HG02884 (cell line): ENCODE measurements around the gene POFUT1.
"Not testable (repeated sequence)": the region's sequence is repeated elsewhere in the genome, so short reads cannot be mapped to it uniquely, and the experiment has no call there.

ENCODE experiments used
- ATAC-seq: cut with Tn5 transposase; IDR thresholded peaks from one replicate; pipeline ENCODE4 v1.9.1; 2021; ENCODE audit warnings: mild to moderate bottlenecking, moderate library complexity; ENCODE audit not compliant: unreplicated experiment

POFUT1 gene

DNA sequence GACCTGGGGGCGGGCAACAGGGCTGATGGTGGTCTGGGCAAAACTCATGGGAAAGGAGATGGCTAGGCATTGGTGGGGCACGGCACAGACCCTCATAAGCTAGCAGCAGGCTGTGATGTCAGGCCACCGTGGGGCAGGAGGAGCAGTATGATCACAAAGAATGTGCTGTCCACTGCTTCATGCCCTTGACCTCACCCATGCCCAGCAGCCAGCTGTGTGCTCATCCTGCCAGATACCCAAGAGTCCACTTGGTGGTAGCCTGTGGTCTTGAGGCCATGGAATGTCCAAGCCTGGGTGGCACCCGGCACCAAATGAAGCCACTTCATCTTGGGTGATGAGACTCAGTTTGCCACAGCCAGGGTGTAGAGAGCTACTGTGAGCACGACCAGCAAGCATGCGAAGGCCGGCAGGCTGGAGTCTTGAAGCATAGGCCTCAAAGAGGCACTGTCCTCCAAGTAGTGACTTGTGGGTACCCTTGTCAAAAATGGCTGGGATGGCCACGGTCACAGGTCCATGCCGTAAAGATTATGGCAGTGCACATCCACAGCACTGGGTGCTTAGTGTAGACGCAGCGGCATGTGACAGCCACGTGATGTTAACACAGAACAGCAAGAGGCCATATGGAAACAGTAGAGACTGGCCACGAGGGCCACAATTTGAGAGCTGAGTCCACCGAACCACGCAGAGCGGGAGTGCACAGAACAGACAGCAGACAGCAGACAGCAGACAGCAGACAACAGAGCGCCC, 19.1 kb upstream of the POFUT1 start:
- ATAC-seq: no peak

DNA sequence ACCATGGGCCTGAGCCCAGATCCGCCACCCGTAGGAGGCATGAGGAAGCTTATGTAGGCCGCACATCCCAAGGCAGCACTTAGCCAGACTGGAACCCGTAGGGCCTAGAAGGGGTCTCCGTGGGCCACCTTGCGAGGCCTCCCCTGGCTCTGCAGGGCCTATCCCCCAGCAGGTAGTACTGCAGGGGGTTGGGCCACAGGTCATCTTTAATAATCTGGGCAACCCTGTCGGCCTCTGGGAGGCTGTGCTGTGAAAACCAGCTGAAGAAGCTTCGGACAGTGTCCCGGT, 18.6 kb upstream of the POFUT1 start:
- no peak for ATAC-seq

DNA sequence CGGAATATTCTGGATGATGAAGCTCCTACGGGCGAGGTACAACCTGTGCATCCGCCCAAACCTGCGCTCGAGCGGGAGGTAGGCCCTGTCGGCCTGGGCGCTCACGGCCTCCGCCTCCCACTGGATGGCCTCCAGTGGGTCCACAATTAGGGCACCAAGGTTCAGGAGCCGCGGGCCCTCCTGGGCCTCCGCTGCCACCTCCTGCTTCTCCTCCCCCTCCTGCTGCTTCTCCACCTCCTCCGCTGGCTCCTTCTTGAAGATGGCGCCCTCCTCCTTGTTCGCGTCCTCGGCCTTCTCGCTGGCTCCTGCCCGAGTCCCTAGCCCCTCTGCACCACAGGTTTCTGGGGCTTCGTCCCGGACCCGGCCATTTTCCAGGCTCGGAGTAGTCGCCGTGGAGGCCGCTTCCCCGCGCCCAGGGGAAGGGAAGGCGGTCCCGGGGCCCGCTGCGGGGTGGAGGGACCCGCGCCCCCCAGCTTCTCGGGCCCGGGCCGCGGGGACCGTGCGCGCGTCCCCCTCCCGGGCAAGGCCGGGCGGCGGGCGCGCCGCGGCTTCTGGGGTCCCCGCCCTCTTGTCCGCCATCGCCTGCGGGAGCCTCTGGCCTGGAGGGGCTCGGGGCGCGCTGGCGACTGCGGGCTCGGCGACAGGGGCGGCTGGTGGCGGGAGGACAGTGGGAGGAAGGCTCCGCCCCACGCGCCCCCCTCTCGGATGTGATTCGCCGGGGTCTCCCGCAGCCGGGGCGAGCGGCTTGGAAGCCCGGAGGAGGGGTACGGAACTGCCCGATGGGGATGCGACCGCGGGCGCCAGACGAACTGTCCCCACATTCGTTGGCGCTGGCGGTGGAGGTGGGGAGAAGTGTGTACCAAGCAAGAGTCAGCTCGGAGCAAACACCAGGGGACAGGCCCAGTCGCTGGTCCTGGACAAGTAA, 17.7 kb upstream of the POFUT1 start:
- ATAC-seq: no peak

DNA sequence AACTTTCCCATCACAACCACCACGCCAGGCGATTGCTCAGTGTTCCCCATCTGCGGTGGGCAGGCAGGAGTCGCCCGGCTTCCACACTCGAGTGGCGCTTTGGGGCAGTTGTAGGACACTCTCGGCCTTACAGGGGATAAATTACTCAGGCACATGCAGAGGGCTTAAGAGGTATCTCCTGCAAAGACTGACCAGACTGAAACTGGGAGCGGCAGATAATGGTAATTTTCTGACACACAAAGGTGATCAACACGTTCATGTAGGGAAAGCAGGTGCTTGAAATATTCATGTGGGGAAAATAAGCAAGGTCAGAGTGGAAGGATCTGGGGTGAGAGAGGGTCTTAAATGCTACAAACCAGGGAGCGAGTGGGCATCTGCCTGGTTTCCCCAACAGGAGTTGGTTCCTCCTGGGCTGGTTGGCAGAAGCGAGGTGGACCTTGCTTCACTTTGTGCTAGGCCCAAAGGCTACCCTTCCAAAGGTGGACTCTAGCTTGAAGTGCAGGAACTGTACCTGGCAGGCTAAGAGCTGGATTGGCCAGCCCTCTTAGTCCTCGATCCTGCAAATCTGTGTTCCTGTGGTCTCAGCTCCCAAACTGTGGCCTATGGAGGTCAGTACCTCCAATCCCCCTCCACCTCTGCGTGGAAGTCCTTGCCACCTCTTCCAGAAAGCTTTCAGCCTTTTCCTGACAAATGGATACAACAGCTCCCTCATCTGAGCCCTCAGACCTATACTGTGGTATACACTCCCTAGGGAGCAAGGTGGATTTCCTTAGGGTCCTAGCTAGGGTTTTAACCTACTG, 16.9 kb upstream of the POFUT1 start:
- ATAC-seq: no peak

DNA sequence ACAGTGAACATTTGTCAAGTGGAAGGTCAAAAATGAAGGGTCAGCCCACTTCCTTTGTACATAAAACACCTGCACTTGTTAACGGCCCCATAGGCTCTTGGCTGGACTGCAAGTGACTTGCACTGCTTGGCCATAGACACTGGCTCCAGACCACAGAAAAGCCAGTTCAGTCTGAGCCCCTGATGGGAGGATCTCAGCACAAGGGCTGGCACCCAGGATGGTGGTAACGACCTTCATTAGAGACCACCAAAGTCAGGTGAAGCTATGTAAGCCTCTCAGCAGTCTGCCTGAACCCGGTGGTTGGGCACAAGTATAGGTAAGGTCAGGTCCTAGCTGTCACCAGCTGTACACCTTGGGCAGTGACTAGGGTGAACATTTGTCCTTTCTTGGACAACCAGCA, 16.3 kb upstream of the POFUT1 start:
- ATAC-seq: no peak

DNA sequence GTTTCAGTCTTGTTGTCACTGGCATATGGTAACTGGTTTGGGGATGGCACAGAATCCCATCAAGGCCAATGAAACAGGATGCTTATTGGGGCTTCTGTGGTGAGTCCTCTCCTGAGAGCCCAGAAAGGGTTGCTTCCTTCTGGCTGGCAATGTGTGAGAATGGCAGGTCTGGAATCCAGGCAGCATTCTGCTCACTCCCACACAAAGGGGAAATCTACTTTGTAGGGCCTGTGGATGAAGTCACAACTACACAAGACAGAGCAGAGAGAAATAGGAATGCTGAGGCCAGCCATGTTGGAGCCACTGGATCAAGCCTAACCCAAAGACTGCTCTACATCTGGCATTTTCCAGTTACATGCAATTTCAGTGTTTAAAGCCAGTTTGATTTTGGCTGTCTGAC, 15.8 kb upstream of the POFUT1 start:
- ATAC-seq: no peak

DNA sequence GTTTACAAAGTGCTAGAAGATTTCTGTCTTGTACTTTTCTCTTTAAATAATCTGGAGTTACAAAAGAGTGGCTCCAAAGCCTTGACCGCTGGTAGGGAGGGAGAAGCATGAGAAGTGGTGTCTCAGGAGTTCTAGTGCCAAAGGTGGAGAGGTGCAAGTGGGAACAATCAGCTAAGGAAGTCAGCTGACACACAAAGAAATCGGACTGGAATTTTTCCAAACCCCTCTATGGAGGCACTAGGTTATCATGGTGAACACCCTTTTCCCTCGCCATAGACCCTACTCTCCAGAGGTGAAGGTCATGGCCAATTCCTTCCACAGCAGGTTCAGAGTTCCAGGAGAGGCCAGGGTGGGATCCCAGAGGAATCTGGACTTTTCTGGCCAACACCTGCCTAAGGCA, 15.0 kb upstream of the POFUT1 start:
- no peak for ATAC-seq

DNA sequence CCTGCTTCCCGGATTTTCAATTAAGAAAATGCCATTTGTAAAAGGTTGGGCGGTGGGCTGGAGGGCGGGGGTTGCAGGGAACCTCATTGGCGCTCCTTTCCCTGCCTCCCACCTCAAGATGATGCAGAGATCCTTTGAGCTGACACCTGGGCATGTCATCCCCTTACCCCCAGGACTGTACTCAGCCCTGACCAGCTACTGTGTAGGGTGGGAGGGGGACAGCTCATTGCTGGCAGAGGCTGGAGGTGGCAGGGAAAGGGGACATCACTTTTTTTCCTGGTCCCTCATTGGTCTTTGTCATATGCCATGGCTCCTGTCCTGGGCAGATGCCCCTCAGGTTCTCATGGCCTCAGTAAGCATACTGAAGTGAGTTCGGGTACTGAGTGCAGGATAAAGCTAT, 14.3 kb upstream of the POFUT1 start:
- ATAC-seq: not testable (repeated sequence)

DNA sequence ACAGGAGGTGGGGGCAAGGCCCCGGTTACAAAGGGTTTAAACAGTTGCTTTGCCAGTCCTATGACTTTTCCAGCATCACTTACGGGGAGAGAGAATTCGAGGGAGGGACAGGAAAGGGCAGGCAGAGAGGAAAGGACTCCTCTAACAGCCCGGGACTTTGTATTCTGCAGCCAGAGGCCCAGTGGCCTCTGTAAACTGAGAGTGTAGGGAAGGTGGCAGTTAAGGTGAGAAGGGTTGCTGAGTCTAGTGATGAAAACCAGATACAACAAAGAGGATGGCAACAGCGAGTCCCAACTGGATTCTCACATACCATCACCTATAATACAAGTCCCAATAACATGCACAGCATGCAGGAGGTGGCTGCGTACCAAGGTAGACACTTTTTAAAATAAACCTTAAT, 13.7 kb upstream of the POFUT1 start:
- ATAC-seq: no peak

DNA sequence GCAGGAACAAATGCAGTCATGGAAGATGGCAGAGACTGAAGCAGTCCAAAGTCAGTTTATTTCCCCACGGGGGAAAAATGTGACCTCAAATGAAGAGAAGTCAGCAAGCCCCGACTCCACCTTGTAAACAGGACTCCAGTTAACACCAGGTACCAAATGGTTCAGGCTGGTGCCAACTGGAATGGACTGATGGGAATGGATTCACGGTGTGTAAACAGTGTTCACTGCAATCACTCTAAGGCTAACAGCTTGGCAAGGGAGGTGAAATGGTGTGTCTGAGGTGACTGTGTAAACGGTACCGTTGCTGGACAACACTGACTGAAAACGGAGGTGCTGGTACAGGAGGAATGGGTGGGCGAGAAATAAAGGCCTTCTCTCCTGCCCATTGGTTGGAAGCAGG, 12.1 kb upstream of the POFUT1 start:
- no peak for ATAC-seq

DNA sequence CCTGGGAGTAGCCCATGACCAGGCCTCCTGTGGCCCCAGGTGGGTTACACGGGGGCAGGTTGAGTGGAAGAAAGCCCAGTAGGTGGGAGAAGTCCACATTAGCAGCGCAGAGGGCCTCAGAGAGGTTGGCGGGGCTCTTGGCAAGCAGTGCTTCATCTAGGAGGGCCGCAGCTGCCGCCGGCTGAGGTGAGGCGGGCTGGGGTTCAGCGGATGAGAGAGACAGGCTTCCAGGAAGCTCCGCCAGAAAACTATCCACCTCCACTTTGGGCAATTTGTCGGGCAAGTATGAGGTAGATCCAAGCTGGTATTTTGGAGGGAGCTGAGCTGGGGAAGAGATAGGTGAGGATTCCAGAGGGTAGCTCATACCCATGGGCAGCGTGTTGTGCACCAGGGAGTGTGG, 11.1 kb upstream of the POFUT1 start:
- not testable (repeated sequence) for ATAC-seq

DNA sequence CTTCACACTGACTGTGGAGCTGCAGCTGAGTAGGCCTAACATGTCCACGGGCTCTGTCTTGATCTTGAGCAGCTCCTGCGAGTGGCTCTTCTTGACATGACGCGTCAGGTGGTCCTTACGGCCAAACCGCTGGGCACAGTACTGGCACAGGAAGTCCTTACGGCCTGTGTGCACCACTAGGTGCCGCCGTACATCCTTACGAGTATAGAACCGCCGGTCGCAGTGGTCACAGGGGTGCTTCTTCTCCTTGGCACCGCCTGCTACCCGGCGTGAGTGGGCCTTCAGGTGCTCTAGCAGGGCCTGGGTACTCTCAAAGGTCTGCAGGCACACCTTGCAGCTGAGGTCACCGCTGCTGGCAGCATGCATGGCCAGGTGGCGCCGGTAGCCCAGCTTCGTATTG, 10.5 kb upstream of the POFUT1 start:
- ATAC-seq: not testable (repeated sequence)

DNA sequence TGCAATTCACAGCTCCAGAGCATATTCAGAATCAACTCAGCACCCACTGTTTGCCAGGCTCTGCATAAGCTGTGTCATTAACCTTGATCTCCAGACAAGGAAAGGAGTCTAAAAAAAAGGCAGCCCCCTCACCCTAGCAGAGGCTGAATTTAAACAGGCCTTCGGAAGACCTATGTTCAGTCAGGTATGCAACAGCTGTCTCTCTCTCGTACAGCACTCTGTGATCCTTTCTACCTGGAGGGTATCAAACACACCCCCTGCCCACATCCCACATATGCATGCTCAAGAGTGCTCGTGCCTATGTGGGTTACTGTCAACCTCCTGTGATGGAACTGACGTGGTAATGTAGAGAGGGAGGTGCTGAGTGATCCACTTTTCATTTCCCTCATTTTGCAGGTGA, 8.7 kb upstream of the POFUT1 start:
- no peak for ATAC-seq

DNA sequence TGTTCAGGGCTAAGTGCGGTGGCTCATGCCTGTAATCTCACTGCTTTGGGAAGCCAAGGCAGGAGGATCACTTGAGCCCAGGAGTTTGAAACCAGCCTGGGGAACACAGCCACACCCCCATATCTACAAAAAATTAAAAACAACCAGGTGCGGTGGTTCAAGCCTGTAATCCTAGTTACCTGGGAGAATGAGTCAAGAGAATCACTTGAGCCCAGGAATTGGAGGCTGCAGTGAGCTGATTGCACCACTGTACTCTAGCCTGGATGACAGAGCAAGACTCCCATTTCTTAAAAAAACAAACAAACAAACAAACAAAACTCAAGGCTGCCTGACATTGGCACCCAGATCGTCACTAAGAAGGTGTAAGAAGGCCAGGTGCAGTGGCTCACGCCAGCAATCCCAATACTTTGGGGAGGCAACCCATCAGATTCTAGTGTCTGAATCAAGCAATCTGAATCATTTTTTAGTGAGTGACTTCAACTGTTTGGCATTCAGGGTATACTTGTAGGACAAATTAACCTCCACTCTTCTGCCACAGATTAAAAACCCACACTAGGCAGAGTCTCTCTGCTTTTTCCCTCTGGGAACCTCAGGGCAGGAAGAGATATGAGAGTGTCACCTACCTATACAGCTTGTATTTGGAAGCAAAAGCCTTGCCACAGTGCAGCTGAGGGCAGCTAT, 6.2 kb upstream of the POFUT1 start:
- ATAC-seq: no peak

DNA sequence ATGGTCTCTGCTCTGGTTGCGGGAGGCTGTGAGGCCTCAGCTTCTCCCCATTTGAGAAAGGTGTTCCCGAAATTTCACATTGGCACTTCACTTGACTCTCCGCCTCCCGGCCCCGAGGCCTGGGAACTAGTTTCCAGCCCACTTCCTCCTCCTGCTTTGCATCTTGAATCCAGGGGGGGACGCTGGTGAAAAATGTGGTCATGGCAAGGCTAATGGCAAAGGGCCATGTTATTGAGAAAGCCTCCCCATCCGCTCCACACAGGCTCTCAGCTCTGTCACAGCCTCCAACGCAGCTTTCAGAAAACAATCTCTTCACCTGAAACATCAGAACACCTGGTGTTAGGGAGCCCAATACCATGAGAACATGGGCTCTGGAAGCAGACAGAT, 5.7 kb upstream of the POFUT1 start:
- ATAC-seq: no peak

DNA sequence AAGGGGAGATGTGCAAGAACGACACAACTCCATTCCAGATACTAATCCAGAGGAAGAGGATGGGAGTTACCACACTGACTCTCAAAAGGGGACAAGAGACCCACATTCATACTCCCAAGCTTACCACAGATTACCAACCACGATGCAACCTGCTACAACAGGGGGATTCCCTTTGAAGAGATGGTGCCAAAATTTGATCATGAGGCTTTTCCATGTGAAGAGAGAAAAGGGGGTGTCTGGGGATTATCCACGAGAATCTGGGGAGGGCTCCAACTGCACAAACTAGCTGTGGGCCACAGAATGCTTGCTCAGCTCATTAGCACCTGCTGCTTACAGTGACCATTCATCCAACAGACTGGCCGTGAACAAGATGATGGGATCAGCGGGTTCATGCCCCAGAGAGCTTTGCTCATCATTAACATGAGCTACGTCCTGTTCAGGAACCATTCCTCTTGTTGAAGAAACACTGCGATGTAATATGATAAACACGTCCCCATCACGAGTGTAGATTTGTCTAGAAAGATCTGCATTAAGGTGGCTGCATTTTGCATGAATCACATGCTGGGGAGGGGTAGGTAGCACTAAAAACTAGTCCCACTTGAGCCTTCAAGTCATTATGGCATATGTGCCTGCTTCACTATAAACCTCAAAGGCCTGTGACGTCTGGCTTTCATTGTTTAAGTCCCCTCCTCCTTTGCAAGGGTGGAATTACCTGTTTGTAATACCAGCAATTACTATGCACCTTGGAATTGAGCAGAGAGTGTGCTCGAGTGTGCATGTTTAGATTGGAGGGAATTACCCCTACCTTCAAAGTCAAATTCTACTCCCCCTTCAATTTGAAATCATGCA, 4.1 kb upstream of the POFUT1 start:
- ATAC-seq: no peak

DNA sequence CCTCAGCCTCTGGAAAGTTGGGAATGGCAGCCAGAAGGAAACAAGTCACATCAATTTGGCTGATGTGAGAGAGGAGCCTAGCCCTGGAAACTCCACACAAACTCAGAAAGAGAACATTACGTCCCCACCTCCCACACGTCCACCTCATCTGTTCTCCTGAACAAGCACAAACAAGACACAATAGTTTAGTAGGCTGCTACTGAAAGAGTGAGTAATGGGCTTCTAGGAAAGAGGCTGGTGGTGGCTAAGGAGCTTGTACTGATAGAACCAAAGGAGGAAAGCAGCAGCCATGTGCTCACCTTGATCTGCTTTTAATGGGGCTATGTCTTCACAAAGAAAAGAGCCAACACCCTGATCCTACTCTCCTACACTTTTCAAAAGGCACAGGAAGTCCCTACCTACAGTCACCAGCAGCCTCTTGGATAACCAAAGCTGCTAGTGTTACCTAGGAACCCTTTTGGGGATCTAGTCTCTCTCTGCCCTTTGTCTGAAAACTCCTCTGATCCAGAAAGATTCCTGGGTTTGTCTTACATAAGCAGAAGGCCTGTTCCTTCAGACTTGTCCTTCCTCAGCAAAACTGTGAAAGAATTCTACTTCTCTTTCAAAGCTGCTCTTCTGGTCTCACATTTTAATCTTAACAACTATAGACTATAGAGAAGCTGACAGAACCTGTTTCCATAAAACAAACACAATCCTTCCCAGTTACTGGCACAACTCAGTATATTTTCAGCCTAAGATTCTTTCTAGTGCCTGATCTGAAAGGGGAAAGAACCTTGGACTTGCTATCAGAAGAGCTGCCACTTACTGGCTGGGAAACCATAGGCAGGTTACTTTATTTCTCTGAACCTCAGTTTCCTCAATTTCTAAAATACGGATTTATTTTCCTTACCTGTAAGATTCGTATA, 3.2 kb upstream of the POFUT1 start:
- ATAC-seq: no peak

DNA sequence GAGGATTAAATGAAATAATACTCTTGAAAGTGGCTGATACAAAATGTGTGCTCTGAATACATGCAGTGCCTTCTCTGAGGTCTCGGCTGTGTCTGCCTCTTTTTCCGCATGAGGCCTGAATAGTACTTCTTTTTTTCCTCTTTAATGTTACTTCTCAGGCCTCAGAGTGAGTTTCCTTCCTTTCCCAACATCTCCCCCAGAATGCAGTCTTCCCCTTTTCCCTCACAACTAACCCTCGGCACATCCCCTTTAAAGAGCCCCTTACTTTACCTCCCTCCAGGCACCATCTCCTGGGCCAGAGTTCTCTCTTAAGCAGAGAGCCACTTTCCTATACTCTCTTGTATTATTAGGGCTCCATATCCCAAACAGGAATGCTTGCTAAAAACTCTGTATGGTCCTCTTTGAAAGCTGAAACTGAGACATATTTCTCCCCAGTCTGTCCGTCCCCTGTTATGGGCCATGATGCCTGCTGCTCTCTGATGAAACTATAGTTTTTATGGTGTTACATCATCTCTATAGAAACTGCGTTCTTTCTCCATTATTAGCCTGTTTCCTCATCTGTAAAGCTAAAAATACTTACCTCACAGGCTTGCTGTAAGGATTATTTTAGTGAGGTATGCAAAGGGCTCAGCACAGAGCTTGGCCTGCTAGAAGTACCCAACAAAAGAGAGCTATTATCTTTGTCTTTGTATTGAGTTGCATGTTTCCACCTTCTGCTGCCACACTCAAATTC, 2.4 kb upstream of the POFUT1 start:
- no peak for ATAC-seq
